Measurements from ENCODE around the gene OR2G3.

Gene OR2G3

DNA sequence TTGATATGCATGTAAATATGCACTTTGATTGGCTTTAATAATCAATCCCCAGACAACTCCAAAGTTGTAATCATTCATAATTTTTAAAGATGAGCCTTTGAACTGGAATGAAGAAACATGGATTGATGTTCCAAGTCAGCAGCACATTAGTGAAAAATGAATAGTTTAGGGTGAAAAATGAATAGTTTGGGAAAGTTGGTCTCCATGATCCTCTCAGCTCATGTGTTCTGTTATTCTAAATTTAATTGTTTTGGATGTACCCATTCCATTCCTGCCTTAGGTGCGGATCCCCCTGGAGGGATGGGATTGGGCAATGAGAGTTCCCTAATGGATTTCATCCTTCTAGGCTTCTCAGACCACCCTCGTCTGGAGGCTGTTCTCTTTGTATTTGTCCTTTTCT is at the start of gene OR2G3:
Gene OR2G3 (plus strand): TSS at position 301 of the 400 bp plus-strand sequence. CDS start 0 bp downstream, at position 301.
- TF ChIP-seq, protein P1, sequence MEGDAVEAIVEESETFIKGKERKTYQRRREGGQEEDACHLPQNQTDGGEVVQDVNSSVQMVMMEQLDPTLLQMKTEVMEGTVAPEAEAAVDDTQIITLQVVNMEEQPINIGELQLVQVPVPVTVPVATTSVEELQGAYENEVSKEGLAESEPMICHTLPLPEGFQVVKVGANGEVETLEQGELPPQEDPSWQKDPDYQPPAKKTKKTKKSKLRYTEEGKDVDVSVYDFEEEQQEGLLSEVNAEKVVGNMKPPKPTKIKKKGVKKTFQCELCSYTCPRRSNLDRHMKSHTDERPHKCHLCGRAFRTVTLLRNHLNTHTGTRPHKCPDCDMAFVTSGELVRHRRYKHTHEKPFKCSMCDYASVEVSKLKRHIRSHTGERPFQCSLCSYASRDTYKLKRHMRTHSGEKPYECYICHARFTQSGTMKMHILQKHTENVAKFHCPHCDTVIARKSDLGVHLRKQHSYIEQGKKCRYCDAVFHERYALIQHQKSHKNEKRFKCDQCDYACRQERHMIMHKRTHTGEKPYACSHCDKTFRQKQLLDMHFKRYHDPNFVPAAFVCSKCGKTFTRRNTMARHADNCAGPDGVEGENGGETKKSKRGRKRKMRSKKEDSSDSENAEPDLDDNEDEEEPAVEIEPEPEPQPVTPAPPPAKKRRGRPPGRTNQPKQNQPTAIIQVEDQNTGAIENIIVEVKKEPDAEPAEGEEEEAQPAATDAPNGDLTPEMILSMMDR (conservative IDR thresholded peaks at IDR 0.05; ENCODE audit: low read depth): no peak
- DNase-seq (ENCODE audit: low spot score): no peak
- H3K27ac ChIP-seq: no peak within 1 kb of the TSS
- ChIA-PET POLR2A (ENCODE audit: low non-redundant PET) (no interaction called here), CTCF (no interaction called here)

DNA sequence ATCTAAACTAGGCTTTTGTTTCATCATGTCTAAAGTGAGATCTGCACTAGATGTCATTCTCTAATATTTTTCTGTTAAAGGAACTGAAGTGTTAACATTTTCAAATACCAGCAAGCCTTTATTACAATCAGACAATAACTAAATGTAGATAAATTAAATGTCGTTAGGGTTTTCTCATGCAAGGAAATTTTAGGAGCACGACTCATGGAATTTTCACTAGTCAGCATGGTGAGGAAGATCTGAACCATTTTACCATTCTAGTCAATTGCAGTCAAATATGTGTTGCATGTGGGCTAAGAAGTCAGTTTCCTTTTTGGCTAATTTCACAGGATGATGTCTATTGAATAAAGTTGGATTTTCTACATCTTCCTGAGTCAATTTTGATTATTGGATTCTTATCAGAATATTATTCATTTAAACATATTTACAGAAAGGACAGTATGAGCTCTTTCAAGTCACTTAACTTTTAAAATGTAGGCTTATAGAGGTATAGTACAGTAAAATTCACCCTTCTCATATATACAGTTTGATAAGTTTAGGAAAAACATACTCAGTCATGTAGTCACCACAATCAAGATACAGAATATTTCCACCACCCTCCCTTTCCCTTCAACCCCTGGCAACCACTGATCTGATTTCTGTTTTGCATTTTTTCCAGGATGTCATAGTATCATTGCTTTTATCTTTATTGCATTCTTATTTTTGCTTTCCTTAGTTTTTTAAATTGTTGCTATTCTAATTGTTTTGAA is 47.3 kb upstream of the OR2G3 start:
- ChIA-PET POLR2A (ENCODE audit: low non-redundant PET) (no interaction called here), CTCF (interaction anchor here (0.5 kb wide), 1 partner anchor 23 kb away, joined by 3 read pairs; no protein-coding TSS in a partner anchor)

DNA sequence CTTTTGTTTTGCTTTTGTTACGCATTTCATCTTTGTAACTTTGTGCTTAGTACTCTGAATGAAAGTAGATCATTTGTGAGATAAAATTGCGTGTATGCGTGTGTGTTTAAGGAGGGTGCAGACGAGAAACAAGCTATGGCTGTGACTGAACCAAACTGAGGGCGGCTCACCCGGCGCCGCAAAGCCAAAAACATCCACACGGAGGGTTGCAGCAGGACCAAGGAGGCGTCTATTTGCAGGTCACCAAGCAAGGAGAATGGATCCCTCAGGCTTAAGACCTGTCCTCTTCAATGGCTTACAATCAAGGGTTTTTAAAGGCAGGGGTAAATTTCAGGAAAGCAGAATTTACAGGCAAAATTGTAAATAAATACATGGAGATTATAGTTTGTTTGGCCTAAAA is 43.7 kb upstream of the OR2G3 start:
- no peak for DNase-seq (ENCODE audit: low spot score)
- ChIA-PET POLR2A (ENCODE audit: low non-redundant PET) (no interaction called here), CTCF (no interaction called here)
- TF ChIP-seq, protein P1 (conservative IDR thresholded peaks at IDR 0.05; ENCODE audit: low read depth): no peak
- no peak overlapping the region for H3K27ac ChIP-seq

More for the DNA sequence above, 47.3 kb upstream of the OR2G3 start:
- no peak for DNase-seq (ENCODE audit: low spot score)
- no peak overlapping the region for H3K27ac ChIP-seq
- TF ChIP-seq, protein P1 (conservative IDR thresholded peaks at IDR 0.05; ENCODE audit: low read depth): no peak

DNA sequence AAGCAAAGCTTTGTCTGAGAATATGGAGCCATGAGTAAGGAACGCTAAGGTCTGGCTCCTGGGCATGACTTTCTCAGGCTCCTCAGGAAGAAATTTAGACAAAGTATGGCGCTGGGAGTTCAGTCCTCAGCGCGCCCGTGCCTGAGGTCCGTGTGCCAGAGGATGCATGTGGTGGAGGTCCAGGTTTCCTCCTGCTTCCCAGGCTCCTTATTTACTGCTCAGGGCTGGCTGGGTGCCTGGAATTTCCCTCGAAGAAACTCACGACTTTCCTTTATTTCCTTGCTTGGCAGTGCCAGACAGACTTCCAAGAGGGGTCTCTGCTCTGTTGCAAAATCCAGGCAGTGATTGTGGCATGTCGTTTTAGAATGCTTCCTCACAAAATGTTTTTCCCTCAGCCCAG is 43.2 kb upstream of the OR2G3 start:
- TF ChIP-seq, protein P1 (conservative IDR thresholded peaks at IDR 0.05; ENCODE audit: low read depth): no peak
- ChIA-PET POLR2A (ENCODE audit: low non-redundant PET) (no interaction called here), CTCF (no interaction called here)
- no peak for DNase-seq (ENCODE audit: low spot score)
- no peak overlapping the region for H3K27ac ChIP-seq

DNA sequence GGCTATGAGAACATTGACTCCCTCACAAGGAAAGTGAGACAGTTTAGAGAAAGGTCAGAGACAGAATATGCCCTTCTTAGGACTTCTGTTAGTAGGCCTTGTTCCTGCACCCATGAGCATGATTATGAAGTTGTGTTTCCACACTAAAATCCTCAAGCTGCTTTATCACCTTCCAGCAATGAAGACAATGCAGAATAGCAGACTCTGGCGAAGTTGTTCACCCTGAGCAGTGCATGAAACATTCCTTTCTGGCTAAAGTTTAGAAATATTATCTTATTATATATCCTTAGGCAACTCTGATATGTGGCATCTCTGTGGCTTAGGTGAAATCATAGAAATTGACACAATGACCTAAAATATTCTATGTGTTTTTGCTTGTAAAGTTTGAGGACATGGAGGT is 31.1 kb upstream of the OR2G3 start:
- TF ChIP-seq, protein P1 (conservative IDR thresholded peaks at IDR 0.05; ENCODE audit: low read depth): no peak
- no peak overlapping the region for H3K27ac ChIP-seq
- ChIA-PET POLR2A (ENCODE audit: low non-redundant PET) (no interaction called here), CTCF (no interaction called here)
- no peak for DNase-seq (ENCODE audit: low spot score)

- ChIA-PET CTCF (no interaction called here), POLR2A (ENCODE audit: low non-redundant PET) (no interaction called here)
- DNase-seq (ENCODE audit: low spot score): no peak
- H3K27ac ChIP-seq: no peak overlapping the region
- TF ChIP-seq, protein P1 (conservative IDR thresholded peaks at IDR 0.05; ENCODE audit: low read depth): no peak
These were observed 30.7 kb upstream of the OR2G3 start for GRCh38 chr1:247574664-247575063.

Data from RWPE1 (cell line).